Mesothelial cell of epicardium (in vitro differentiated cells): ENCODE data around the gene PDE4D. TPM values are rescaled to one million over a fixed set of nuclear protein-coding genes. Genes with fewer than 3 reads are reported as not detected.

Source experiments
- DNase-seq, 2 experiments: peaks; one replicate each; pipeline ENCODE4 v3.0.0; 2021; ENCODE audit warnings: low spot score in 2 of 2; ENCODE audit not compliant: unreplicated experiment in 2 of 2
- H3K27ac Mint-ChIP-seq: 2 replicates; pipeline ENCODE4 v1.8.0; 2021; ENCODE audit warnings: mixed read lengths
- H3K27me3 Mint-ChIP-seq: 2 replicates; pipeline ENCODE4 v1.8.0; 2021; ENCODE audit warnings: low read depth, mixed read lengths
- H3K36me3 Mint-ChIP-seq: 2 replicates; pipeline ENCODE4 v1.8.0; 2021; ENCODE audit warnings: mixed read lengths
- H3K4me1 Mint-ChIP-seq: 2 replicates; pipeline ENCODE4 v1.8.0; 2021; ENCODE audit warnings: mixed read lengths
- H3K4me3 Mint-ChIP-seq: 2 replicates; pipeline ENCODE4 v1.8.0; 2021; ENCODE audit warnings: mild to moderate bottlenecking, moderate library complexity, mixed read lengths
- H3K9me3 Mint-ChIP-seq: 2 replicates; pipeline ENCODE4 v1.8.0; 2021; ENCODE audit warnings: mixed read lengths
- total RNA-seq: library from RNA; stranded (reverse); gene quantifications from 3 replicates; pipeline ENCODE4 v1.2.1, GENCODE V29; 2021
- TF ChIP-seq, protein P1 (sequence below): fragments of 200-600 bp; sonication (generic); IDR thresholded peaks from one replicate; pipeline ENCODE4 v1.5.0; 2021; ENCODE audit warnings: antibody characterized with exemption; ENCODE audit not compliant: unreplicated experiment

Gene PDE4D
- total RNA-seq, 1 donor from 2014 or later: 105 TPM

DNA sequence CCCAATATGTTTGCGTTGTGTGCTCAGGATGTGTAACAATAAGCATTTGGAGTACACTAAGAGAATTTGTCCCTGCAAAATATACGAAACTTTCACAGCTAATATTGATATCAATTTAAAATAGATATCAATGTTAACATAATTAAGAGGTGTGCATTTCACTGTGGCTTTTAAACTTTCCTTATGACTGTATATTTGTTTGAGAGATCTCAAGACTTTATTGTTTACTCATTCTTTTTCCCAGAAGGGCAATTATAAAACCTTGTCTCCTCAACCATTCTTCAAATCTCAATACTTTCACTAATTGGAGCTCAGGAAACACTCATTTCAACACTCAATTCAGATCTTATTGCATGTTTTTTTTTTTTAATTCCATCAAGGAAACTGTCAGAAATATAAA is 241.1 kb downstream of the PDE4D start:
- peaks cover 13% of the 10 kb centered on the region for H3K4me1 Mint-ChIP-seq
- no peak overlapping the region for H3K4me3 Mint-ChIP-seq
- H3K36me3 Mint-ChIP-seq: no peaks in the 10 kb centered on the region
- no peak overlapping the region for H3K27ac Mint-ChIP-seq
- no peaks in the 10 kb centered on the region for H3K27me3 Mint-ChIP-seq
- TF ChIP-seq, protein P1, sequence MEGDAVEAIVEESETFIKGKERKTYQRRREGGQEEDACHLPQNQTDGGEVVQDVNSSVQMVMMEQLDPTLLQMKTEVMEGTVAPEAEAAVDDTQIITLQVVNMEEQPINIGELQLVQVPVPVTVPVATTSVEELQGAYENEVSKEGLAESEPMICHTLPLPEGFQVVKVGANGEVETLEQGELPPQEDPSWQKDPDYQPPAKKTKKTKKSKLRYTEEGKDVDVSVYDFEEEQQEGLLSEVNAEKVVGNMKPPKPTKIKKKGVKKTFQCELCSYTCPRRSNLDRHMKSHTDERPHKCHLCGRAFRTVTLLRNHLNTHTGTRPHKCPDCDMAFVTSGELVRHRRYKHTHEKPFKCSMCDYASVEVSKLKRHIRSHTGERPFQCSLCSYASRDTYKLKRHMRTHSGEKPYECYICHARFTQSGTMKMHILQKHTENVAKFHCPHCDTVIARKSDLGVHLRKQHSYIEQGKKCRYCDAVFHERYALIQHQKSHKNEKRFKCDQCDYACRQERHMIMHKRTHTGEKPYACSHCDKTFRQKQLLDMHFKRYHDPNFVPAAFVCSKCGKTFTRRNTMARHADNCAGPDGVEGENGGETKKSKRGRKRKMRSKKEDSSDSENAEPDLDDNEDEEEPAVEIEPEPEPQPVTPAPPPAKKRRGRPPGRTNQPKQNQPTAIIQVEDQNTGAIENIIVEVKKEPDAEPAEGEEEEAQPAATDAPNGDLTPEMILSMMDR: no peak
- no peak for DNase-seq
- H3K9me3 Mint-ChIP-seq: no peaks in the 10 kb centered on the region

DNA sequence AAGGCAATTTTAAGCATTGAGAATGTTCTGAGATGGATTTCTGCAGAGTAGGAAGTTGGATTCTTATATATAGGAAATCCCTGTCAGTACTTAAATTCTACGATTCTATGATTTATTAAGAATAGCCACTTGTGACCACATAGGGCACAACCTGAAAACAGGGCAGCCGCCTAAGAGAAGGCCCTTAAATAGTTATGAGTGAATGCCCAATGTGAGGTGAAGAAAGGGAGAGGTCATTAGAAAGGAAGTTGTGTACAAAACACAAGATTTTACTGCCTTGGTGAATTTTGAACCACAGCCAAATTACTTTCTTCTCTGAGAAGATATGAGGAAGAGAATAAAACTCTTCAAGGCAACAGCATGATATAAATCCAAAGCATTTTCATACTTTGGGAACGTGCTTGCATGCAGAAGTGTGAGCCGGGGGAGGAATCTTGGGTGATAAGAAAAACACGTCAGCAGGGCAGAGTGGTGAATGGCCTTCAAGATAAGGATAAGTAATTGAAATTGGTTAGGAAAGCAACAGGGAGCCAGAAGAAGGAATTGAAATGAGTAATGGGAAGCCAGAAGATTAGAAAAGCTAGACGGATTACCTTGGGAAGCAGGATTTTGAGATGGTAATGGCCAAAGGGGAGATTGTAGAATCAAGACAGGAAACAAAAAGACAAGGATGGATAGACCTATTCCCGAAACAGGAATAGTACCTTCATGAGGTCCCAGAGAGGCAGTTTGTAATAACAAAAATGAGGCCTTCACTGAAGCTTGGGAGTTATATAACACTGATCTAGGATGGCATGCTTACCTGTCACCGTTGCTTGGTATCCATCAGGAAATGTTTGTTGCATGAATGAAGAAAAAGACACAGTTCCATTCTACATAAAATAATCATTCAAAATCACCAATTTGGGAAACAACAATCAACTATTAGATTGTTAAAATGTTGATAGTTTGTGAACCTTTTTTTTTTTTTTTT is 244.3 kb downstream of the PDE4D start:
- H3K27ac Mint-ChIP-seq: peak overlapping the region; percentile 41
- no peaks in the 10 kb centered on the region for H3K9me3 Mint-ChIP-seq
- H3K27me3 Mint-ChIP-seq: no peaks in the 10 kb centered on the region
- TF ChIP-seq, protein P1: no peak
- peaks cover 1% of the 10 kb centered on the region for H3K36me3 Mint-ChIP-seq
- no peak for DNase-seq
- no peak overlapping the region for H3K4me3 Mint-ChIP-seq
- H3K4me1 Mint-ChIP-seq: peaks cover 11% of the 10 kb centered on the region

DNA sequence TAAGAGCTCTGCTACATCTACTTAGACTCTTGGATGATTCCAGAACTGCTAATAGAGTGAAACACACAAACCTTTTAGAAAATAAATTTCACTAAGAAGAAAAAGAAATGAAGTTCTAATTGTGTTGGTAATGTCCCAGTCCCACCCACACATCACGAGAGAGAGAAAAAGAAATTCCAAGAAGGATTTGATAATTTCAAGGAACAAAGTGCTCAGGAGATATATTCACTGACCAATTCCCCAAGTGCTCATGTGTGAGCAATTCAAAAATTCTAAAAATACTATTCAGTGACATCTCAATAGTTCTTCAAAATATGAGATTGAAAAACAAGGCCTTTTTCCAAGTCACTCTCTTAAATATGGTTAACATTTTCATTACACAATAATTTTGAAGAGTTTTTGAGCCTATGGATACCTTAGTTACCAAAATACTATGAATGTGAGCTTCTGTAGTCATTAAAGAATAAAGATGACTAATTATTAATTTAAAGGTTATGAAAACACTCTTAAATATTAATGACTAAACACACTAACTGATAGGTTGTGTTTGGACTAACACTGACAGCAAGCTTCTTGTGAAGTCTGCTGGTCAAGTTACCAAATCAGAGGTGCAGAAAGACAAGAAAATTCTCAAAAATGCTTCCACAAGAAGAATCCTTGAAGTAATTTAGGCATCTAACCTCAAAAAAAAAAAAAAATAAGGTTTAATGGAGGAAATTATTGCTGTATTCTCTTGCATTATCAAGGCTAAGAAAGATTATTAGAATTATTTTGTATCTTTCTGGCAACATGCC is 245.3 kb downstream of the PDE4D start:
- TF ChIP-seq, protein P1: no peak
- Mint-ChIP-seq H3K27ac (peak overlapping the region; percentile 41), H3K27me3 (no peaks in the 10 kb centered on the region), H3K4me1 (peaks cover 11% of the 10 kb centered on the region), H3K9me3 (no peaks in the 10 kb centered on the region), H3K36me3 (peaks cover 1% of the 10 kb centered on the region), H3K4me3 (no peak overlapping the region)
- no peak for DNase-seq

DNA sequence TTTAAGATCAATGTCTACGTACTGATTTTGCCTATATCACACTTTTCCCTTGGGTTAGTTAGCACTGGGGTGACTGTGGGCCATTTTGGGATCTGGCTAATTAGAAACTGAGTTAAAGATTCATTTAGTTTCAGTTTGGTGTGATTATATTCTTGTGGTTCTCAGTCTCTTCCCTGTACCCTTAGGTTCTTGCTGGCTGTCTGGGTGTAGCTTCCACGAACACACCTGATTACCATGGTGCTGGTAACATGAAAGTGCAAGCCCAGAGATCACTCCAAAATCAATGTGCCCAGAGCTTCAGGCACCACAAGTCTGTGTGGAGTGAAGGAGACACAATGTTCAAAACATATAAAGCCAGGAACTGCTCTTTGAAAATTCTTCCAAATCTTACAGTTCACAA is 248.1 kb downstream of the PDE4D start:
- peaks cover 8% of the 10 kb centered on the region for H3K36me3 Mint-ChIP-seq
- TF ChIP-seq, protein P1: no peak
- no peak overlapping the region for H3K27ac Mint-ChIP-seq

DNA sequence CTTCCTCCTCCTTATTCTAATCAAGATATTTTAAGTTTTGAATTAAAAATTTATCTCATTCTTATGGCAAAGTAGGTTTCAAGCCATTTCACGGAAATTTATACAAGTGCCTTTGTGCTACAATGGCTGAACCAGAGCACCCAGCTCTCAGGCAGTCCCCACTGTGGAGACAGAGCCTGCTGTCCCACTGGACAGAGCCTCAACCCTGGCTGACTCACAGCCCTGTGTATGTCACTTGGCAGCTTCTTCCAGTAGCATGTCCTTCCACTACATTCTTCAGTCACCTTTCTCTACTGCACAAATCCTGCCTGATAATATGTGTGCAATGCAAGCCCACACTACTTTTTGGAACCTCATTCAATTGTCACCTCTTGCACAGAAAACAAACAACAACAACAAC is 253.1 kb downstream of the PDE4D start:
- peaks cover 35% of the 10 kb centered on the region for H3K4me1 Mint-ChIP-seq
- peaks cover 11% of the 10 kb centered on the region for H3K9me3 Mint-ChIP-seq
- H3K27me3 Mint-ChIP-seq: no peaks in the 10 kb centered on the region
- H3K36me3 Mint-ChIP-seq: peaks cover 25% of the 10 kb centered on the region
- H3K27ac Mint-ChIP-seq: no peak overlapping the region
- no peak for DNase-seq
- TF ChIP-seq, protein P1: no peak
- H3K4me3 Mint-ChIP-seq: no peak overlapping the region

More for the DNA sequence above, 248.1 kb downstream of the PDE4D start:
- Mint-ChIP-seq H3K9me3 (peaks cover 3% of the 10 kb centered on the region), H3K27me3 (no peaks in the 10 kb centered on the region), H3K4me3 (no peak overlapping the region), H3K4me1 (peaks cover 20% of the 10 kb centered on the region)
- DNase-seq: no peak
